ENCODE data around the gene CENPV. TPM values are rescaled to one million over a fixed set of nuclear protein-coding genes. Genes with fewer than 3 reads are reported as not detected.

CENPV gene
- total RNA-seq, 4 donors from 2014 or later: 0.70 to 3.7 (median 1.8) TPM

DNA sequence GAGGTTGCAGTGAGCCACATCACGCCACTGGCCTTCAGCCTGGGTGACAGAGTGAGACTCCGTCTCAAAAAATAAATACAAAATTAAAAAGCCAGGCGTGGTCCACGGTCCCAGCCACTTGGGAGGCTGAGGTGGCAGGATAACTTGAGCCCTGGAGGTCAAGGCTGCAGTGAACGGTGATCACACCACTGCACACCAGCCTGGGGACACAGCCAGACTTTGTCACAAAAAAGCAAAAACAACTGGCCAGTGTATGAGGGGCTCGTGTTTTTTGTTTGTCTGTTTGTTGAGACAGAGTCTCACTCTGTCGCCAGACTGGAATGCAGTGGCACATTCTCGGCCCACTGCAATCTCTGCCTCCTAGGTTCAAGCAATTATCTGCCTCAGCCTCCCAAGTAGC, 26.4 kb upstream of the CENPV start:
- H3K4me1 ChIP-seq: peaks cover 62% of the 10 kb centered on the region
- 83% methylated on average over 8 of the region's 8 CpGs for WGBS

DNA sequence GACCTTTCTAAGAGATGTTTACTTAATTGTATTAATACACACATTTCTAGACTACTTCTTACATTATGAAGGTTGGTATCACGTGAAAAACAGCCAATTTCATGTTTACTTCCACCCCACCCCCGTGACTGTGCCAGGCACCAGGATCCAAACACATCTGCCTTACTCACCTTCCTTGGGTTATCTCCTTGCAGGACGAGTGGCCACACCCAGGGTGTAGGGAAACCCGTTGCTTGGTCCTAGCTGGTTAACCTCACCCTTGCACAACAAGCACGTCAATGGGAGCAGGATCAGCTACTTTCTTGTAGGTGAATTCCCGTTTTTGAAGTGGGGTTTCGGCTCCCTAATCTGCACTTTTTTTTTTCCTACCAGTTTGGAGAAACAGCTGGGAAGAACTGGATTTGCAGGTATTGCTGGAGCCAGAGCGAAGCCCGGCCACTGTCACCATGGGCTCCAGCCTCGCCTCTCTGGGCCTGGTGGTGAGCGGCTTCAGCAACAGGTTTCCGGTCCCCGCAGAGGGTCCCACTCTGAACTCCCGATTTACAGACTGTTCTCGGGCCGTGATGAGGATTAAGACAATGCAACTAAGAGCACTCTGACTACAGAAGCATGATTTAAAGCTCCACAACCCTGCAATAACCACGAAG, 25.5 kb upstream of the CENPV start:
- H3K27me3 ChIP-seq: no peaks in the 10 kb centered on the region
- H3K27ac ChIP-seq: peak overlapping the region; percentile 93
- 41% methylated on average over 17 of the region's 17 CpGs for WGBS
- H3K4me1 ChIP-seq: peaks cover 63% of the 10 kb centered on the region
- H3K4me3 ChIP-seq: no peak overlapping the region
- no peaks in the 10 kb centered on the region for H3K9me3 ChIP-seq
- H3K36me3 ChIP-seq: peaks cover 19% of the 10 kb centered on the region
- peak in 2 of 3 donors; percentile 18 to 39 for TF ChIP-seq POLR2AphosphoS5 (IDR thresholded peaks at IDR 0.05)
- TF ChIP-seq, protein P1, sequence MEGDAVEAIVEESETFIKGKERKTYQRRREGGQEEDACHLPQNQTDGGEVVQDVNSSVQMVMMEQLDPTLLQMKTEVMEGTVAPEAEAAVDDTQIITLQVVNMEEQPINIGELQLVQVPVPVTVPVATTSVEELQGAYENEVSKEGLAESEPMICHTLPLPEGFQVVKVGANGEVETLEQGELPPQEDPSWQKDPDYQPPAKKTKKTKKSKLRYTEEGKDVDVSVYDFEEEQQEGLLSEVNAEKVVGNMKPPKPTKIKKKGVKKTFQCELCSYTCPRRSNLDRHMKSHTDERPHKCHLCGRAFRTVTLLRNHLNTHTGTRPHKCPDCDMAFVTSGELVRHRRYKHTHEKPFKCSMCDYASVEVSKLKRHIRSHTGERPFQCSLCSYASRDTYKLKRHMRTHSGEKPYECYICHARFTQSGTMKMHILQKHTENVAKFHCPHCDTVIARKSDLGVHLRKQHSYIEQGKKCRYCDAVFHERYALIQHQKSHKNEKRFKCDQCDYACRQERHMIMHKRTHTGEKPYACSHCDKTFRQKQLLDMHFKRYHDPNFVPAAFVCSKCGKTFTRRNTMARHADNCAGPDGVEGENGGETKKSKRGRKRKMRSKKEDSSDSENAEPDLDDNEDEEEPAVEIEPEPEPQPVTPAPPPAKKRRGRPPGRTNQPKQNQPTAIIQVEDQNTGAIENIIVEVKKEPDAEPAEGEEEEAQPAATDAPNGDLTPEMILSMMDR (IDR thresholded peaks at IDR 0.05): no peak
- DNase-seq (ENCODE audit: low spot score in 2 of 2): peak in 1 of 2 donors; percentile 76

More for the DNA sequence above, 26.4 kb upstream of the CENPV start:
- H3K4me3 ChIP-seq: no peak overlapping the region
- peaks cover 19% of the 10 kb centered on the region for H3K36me3 ChIP-seq
- no peaks in the 10 kb centered on the region for H3K27me3 ChIP-seq
- no peak for TF ChIP-seq POLR2AphosphoS5 (IDR thresholded peaks at IDR 0.05)
- TF ChIP-seq EP300 (IDR thresholded peaks at IDR 0.05): no peak
- TF ChIP-seq, protein P1 (IDR thresholded peaks at IDR 0.05): no peak
- TF ChIP-seq POLR2A (IDR thresholded peaks at IDR 0.05): no peak
- no peaks in the 10 kb centered on the region for H3K9me3 ChIP-seq
- DNase-seq (ENCODE audit: low spot score in 2 of 2): no peak
- peak overlapping the region; percentile 93 for H3K27ac ChIP-seq

DNA sequence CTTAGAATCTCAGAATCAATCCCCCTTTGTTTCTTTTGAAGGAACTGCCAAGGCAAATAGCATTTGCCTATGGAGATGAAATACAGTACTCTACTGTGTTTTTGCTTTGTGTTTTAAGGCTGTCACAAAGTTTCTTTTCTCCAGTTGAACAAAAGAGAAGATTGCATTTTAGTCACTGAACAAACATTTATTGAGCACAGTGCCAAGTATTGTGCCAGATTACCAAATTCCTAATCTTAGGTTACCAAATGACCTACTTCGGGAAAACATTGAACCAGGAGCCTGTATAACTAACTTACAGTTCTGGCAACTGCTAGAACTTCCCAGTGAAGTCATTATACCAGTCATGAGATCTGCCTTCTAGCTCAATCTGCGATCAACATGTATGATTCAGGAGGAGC, 24.7 kb upstream of the CENPV start:
- Histone ChIP-seq H3K36me3 (peaks cover 10% of the 10 kb centered on the region), H3K4me1 (peaks cover 60% of the 10 kb centered on the region)
- WGBS: 24% methylated on average over 2 of the region's 2 CpGs

DNA sequence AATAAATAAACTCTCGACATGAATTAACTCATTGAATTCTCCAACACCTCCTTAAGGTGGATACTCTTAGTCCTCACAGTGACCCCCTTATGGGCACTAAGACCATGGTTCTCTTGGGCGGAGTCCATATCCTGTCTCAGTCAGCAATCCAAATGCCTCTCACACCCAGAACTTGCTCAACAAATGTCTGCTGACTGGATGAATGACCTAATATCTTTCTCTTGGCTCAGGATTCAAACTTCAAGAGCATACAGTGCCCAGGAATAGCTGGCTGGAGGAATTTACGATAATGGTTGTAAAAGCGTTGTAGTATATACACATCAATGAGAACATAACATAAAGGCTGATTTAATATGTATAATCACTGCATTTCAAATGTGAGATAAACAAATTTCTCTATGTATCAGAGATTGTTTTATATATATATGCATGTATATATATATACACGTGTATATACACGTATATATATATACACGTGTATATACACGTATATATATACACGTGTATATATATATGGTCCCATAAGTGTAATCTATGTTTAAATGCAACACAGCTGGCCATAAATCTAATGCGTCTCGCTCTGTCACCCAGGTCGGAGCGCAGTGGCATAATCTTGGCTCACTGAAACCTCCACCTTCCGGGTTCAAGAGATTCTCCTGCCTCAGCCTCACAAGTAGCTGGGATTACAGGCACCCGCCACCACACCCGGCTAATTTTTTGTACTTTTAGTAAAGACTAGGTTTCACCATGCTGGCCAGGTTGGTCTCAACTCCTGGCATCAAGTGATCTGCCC, 21.1 kb upstream of the CENPV start:
- DNase-seq (ENCODE audit: low spot score in 2 of 2): no peak
- Histone ChIP-seq H3K36me3 (no peaks in the 10 kb centered on the region), H3K4me3 (no peak overlapping the region), H3K9me3 (no peaks in the 10 kb centered on the region), H3K27me3 (no peaks in the 10 kb centered on the region), H3K27ac (peak overlapping the region; percentile 29), H3K4me1 (peaks cover 37% of the 10 kb centered on the region)
- WGBS: 69% methylated on average over 16 of the region's 16 CpGs
- TF ChIP-seq POLR2AphosphoS5 (IDR thresholded peaks at IDR 0.05) (peak in 1 of 3 donors; percentile 35), POLR2A (IDR thresholded peaks at IDR 0.05) (no peak)

More for the DNA sequence above, 24.7 kb upstream of the CENPV start:
- DNase-seq (ENCODE audit: low spot score in 2 of 2): no peak
- Histone ChIP-seq H3K27ac (peak overlapping the region; percentile 93), H3K9me3 (no peaks in the 10 kb centered on the region), H3K4me3 (no peak overlapping the region), H3K27me3 (no peaks in the 10 kb centered on the region)
- TF ChIP-seq POLR2AphosphoS5 (IDR thresholded peaks at IDR 0.05) (peak in 2 of 3 donors; percentile 18 to 39), POLR2A (IDR thresholded peaks at IDR 0.05) (no peak)

DNA sequence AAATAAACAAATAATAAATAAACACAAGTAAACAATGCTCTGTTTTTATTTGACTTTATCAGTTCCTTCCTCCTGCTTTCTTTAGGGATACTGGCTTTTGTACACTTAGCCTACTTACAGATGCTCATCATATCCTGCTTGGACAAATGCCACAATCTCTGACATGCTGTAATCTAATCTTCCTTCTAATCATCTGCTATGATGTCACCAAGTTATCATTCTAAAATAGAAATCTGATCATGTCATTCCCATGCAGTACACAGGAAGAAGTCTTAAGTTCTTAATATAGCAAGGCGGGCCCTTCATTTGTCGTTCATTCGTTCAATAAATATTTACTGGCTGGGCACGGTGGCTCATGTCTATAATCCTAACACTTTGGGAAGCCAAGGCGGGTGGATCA, 18.5 kb upstream of the CENPV start:
- TF ChIP-seq POLR2AphosphoS5 (IDR thresholded peaks at IDR 0.05): no peak
- Histone ChIP-seq H3K4me3 (no peak overlapping the region), H3K27me3 (no peaks in the 10 kb centered on the region), H3K27ac (no peak overlapping the region), H3K9me3 (no peaks in the 10 kb centered on the region), H3K36me3 (no peaks in the 10 kb centered on the region), H3K4me1 (peaks cover 19% of the 10 kb centered on the region)
- no peak for DNase-seq (ENCODE audit: low spot score in 2 of 2)
- 69% methylated on average over 5 of the region's 5 CpGs for WGBS

DNA sequence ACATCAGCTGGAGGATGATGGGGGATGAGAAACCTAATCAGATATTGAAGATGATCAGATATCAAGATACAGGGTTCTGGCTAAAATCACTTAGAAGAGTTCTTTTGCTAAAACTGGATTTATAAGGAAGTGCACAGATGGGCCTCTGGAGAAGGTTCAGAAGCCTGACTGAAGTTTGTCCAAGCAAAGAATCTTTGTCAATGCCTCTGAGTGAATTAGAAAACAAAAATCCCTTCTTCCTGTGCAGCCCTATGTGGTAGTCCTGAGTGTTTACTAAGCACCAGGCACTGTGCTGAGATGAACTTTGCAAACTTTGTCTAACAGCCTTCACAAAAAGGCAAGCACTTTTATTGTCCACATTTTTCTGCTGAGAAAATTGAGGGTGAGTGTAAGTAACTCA, 11.4 kb upstream of the CENPV start:
- no peak overlapping the region for H3K27ac ChIP-seq
- TF ChIP-seq POLR2A (IDR thresholded peaks at IDR 0.05) (no peak), EP300 (IDR thresholded peaks at IDR 0.05) (no peak), POLR2AphosphoS5 (IDR thresholded peaks at IDR 0.05) (no peak)
- TF ChIP-seq, protein P1 (IDR thresholded peaks at IDR 0.05): no peak
- H3K27me3 ChIP-seq: no peaks in the 10 kb centered on the region
- H3K36me3 ChIP-seq: no peaks in the 10 kb centered on the region
- no peak overlapping the region for H3K4me3 ChIP-seq
- H3K9me3 ChIP-seq: no peaks in the 10 kb centered on the region
- DNase-seq (ENCODE audit: low spot score in 2 of 2): no peak
- peaks cover 10% of the 10 kb centered on the region for H3K4me1 ChIP-seq
